Vagina (tissue), 2 donors: ENCODE data around the gene ZBTB16.
A peak's percentile ranks its signal among the peaks of the same experiment; 100 is the strongest.

Experiments
- CTCF ChIP-seq, 3 experiments: fragments of 450-650 bp in 2 of 3; fragments of 200-600 bp in 1 of 3; sonication (generic) in 1 of 3; IDR thresholded peaks; one replicate each; pipeline ENCODE4 v1.5.1; 2017 to 2019; ENCODE audit warnings: antibody characterized with exemption in 3 of 3, mild to moderate bottlenecking in 2 of 3, moderate library complexity in 2 of 3
- POLR2A ChIP-seq, 2 donors: fragments of 450-650 bp; IDR thresholded peaks; one replicate each; pipeline ENCODE4 v1.6.1; 2017; ENCODE audit warnings: antibody characterized with exemption in 2 of 2, mild to moderate bottlenecking in 2 of 2, moderate library complexity in 2 of 2
- POLR2AphosphoS5 ChIP-seq, 2 donors: sonication (generic); formaldehyde crosslinking; IDR thresholded peaks; one replicate each; pipeline ENCODE4 v1.9.0; 2017; ENCODE audit warnings: antibody characterized with exemption in 2 of 2, mild to moderate bottlenecking in 2 of 2, low read depth in 1 of 2; ENCODE audit not compliant: insufficient read depth in 1 of 2

DNA sequence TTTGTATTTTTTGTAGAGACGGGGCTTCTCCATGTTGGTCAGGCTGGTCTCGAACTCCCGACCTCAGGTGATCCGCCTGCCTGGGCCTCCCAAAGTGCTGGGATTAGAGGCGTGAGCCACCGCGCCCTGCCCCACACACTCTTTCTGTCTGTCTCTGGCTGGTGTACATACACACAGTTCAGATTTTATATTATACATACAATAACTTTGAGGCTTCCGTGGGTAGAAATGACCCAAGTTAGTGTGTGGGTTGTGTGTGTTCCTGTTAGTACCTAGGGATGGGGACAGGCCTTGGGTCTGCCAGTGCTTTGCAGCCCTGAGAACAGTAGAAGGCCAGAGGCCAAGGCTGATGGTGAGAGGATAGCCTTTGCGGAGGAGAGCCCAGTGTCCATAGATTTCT, 2.8 kb downstream of the ZBTB16 start:
- TF ChIP-seq CTCF (IDR thresholded peaks at IDR 0.05) (no peak), POLR2A (IDR thresholded peaks at IDR 0.05) (no peak), POLR2AphosphoS5 (IDR thresholded peaks at IDR 0.05; ENCODE audit: insufficient read depth in 1 of 2, low read depth in 1 of 2) (peak in 1 of 2 donors; percentile 20)
